Measurements from ENCODE around the gene SLC12A3. TPM values are rescaled to one million over a fixed set of nuclear protein-coding genes. Genes with fewer than 3 reads are reported as not detected.
A peak's percentile ranks its signal among the peaks of the same experiment; 100 is the strongest.

The SLC12A3 gene
- total RNA-seq, 1 experiment from 2014 or later, result not detected

GRCh38 chr16:56847173-56847910 is 17.7 kb upstream of the SLC12A3 start:
- no peaks in the 10 kb centered on the region for H3K27me3 Mint-ChIP-seq (ENCODE audit: low read depth)
- ATAC-seq, result no peak
- H3K27ac Mint-ChIP-seq, result peak overlapping the region; percentile 30
- H3K4me3 Mint-ChIP-seq, result no peak overlapping the region
- peaks cover 11% of the 10 kb centered on the region; the same call in 1 of the 2 replicates for H3K9me3 Mint-ChIP-seq
- H3K4me1 Mint-ChIP-seq, result peaks cover 31% of the 10 kb centered on the region
- DNase-seq (ENCODE audit: low spot score), result no peak
- no peak for TF ChIP-seq ZMAT4 (CRISPR knock-in tag; IDR thresholded peaks at IDR 0.05)
- TF ChIP-seq ZNF219 (CRISPR knock-in tag; IDR thresholded peaks at IDR 0.05; ENCODE audit: borderline replicate concordance), result no peak
- no peak for TF ChIP-seq MAX (CRISPR knock-in tag; IDR thresholded peaks at IDR 0.05)
- ChIA-PET CTCF (interaction anchor here (0.9 to 2.1 kb wide), 2 partner anchors 54 to 60 kb away, joined by 3 to 6 read pairs; no protein-coding TSS in a partner anchor), POLR2A (no interaction called here)
- peaks cover 27% of the 10 kb centered on the region for H3K36me3 Mint-ChIP-seq

GRCh38 chr16:56848029-56848936 is 16.7 kb upstream of the SLC12A3 start:
- peak; percentile 7 for DNase-seq (ENCODE audit: low spot score)
- Mint-ChIP-seq H3K9me3 (peaks cover 11% of the 10 kb centered on the region; the same call in 1 of the 2 replicates), H3K4me3 (no peak overlapping the region), H3K27ac (peak overlapping the region; percentile 65; the same call in 1 of the 2 replicates), H3K36me3 (peaks cover 19% of the 10 kb centered on the region), H3K27me3 (ENCODE audit: low read depth) (no peaks in the 10 kb centered on the region), H3K4me1 (peaks cover 31% of the 10 kb centered on the region)
- ChIA-PET CTCF (interaction anchor here (0.9 to 2.1 kb wide), 3 partner anchors 55 to 248 kb away, joined by 3 to 7 read pairs (median 6); no protein-coding TSS in a partner anchor), POLR2A (no interaction called here)
- ATAC-seq, result no peak
- TF ChIP-seq PREB (CRISPR knock-in tag; IDR thresholded peaks at IDR 0.05; ENCODE audit: borderline replicate concordance) (no peak), ESRRA (CRISPR knock-in tag; IDR thresholded peaks at IDR 0.05; ENCODE audit: borderline replicate concordance) (no peak), SMAD3 (CRISPR knock-in tag; IDR thresholded peaks at IDR 0.05; ENCODE audit: borderline replicate concordance) (no peak), NR1H2 (CRISPR knock-in tag; IDR thresholded peaks at IDR 0.05) (no peak), E2F1 (CRISPR knock-in tag; IDR thresholded peaks at IDR 0.05) (no peak), OVOL2 (CRISPR knock-in tag; IDR thresholded peaks at IDR 0.05; ENCODE audit: borderline replicate concordance) (no peak), NR3C1 (CRISPR knock-in tag; conservative IDR thresholded peaks at IDR 0.05; ENCODE audit: low read depth) (no peak), ELF4 (CRISPR knock-in tag; IDR thresholded peaks at IDR 0.05; ENCODE audit: low read depth) (no peak), AFF4 (CRISPR knock-in tag; IDR thresholded peaks at IDR 0.05; ENCODE audit: borderline replicate concordance) (no peak), TEAD4 (CRISPR knock-in tag; IDR thresholded peaks at IDR 0.05) (no peak), NFE2L1 (CRISPR knock-in tag; IDR thresholded peaks at IDR 0.05) (no peak), ATF1 (CRISPR knock-in tag; IDR thresholded peaks at IDR 0.05) (no peak), KAT7 (CRISPR knock-in tag; IDR thresholded peaks at IDR 0.05; ENCODE audit: borderline replicate concordance) (no peak), ZNF425 (CRISPR knock-in tag; conservative IDR thresholded peaks at IDR 0.05) (no peak)

All from WTC11 (cell line).